Mucosa of rectum (tissue), 2 donors: ENCODE measurements around the gene MLEC.

ENCODE experiments used
- H3K27ac ChIP-seq, 2 donors: one replicate each; pipeline ENCODE4 v1.7.0; 2013; ENCODE audit warnings: inconsistent platforms in 2 of 2, low read depth in 2 of 2, low read length in 2 of 2
- H3K27me3 ChIP-seq, 2 donors: one replicate each; pipeline ENCODE4 v1.7.0; 2013; ENCODE audit warnings: low read length in 2 of 2; ENCODE audit not compliant: control insufficient read depth in 2 of 2, insufficient read depth in 2 of 2
- H3K36me3 ChIP-seq, 2 donors: one replicate each; pipeline ENCODE4 v1.7.0; 2013; ENCODE audit warnings: low read length in 2 of 2; ENCODE audit not compliant: control insufficient read depth in 2 of 2, insufficient read depth in 2 of 2
- H3K4me1 ChIP-seq, 2 donors: one replicate each; pipeline ENCODE4 v1.7.0; 2013; ENCODE audit warnings: low read length in 2 of 2, mild to moderate bottlenecking in 1 of 2; ENCODE audit not compliant: control insufficient read depth in 2 of 2, insufficient read depth in 2 of 2
- H3K4me3 ChIP-seq, 2 donors: one replicate each; pipeline ENCODE4 v1.7.0; 2013; ENCODE audit warnings: low read length in 2 of 2
- H3K9ac ChIP-seq, 2 donors: one replicate each; pipeline ENCODE4 v1.7.0; 2013; ENCODE audit warnings: low read length in 2 of 2, low read depth in 1 of 2, mild to moderate bottlenecking in 1 of 2
- H3K9me3 ChIP-seq, 2 donors: one replicate each; pipeline ENCODE4 v1.7.0; 2013; ENCODE audit warnings: low read length in 2 of 2; ENCODE audit not compliant: control insufficient read depth in 2 of 2
- donor health status: healthy.
- donor health status: Normal muscosa, but diverticular disease.

Gene MLEC

DNA sequence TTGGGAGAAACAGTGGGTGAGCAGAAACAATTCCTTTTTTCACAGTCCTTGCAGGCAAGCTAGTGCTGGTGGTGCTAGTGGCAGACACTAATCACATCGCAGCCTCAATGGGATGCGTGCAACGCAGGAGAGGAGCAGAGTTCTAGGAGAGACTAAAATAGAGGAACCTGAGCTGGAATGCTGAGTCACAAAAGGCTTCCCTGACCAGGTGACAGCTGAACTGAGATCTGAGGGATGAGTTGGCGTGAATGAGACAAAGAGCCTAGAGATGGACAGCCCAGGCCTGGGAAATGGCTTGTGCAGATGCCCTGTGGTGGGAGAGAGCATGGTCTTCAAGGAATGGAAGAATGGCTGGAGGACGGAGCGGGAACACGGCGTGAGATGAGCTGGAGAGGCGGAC lies 64.4 kb downstream of the MLEC start:
- Histone ChIP-seq H3K36me3 (no peaks in the 10 kb centered on the region), H3K4me1 (no peaks in the 10 kb centered on the region), H3K9me3 (no peaks in the 10 kb centered on the region), H3K4me3 (no peak overlapping the region), H3K27me3 (no peaks in the 10 kb centered on the region), H3K9ac (no peak overlapping the region), H3K27ac (no peak overlapping the region)
